GM12878 (cell line): ENCODE results near the gene MYO1D. TPM values are rescaled to one million over a fixed set of nuclear protein-coding genes. Genes with fewer than 3 reads are reported as not detected.

Experiments used
- ATAC-seq: fragments of 200-7000 bp; cut with Tn5 transposase; 3 replicates; pipeline ENCODE4 v1.9.1; 2020; ENCODE audit warnings: mild to moderate bottlenecking, moderate library complexity
- BruUV-seq: library from RNA; stranded (reverse); fragments of 400-500 nt; replicated peaks from 2 replicates; lab custom pipeline; 2021; lab: Mats Ljungman, UMichigan
- CTCF ChIA-PET: fragments of 300-600 bp; sonication (Branson Sonifier 250); formaldehyde crosslinking; extraction: SDS; loops from one replicate; lab custom pipeline; 2021; ENCODE audit warnings: inconsistent platforms; lab: Yijun Ruan, JAX
- POLR2A ChIA-PET: fragments of 350-600 bp; formaldehyde crosslinking; extraction: SDS; loops from one replicate; lab custom pipeline; 2021; ENCODE audit warnings: inconsistent platforms; lab: Charles Lee
- RAD21 ChIA-PET: fragments of 300-600 bp; sonication (Branson Sonifier 250); formaldehyde crosslinking; loops from one replicate; lab custom pipeline; 2023; ENCODE audit warnings: antibody characterized with exemption; ENCODE audit not compliant: unreplicated experiment; lab: Charles Lee
- SMC1A ChIA-PET: fragments of 300-600 bp; sonication (Branson Sonifier 250); formaldehyde crosslinking; loops from one replicate; lab custom pipeline; 2023; ENCODE audit not compliant: unreplicated experiment, uncharacterized antibody; lab: Charles Lee
- DNase-seq: peaks from one replicate; pipeline ENCODE4 v3.0.0-alpha.2; 2011; ENCODE audit warnings: low read depth, low spot score
- FAIRE-seq: peaks from 3 replicates; lab custom pipeline; 2011; peaks lifted over from hg19 to GRCh38; lab: Jason Lieb, UNC
- H2AFZ ChIP-seq: 2 replicates; pipeline ENCODE4 v1.6.0; 2011; ENCODE audit warnings: low read depth, low read length, control low read depth; ENCODE audit not compliant: control insufficient read depth
- H3K27ac ChIP-seq: 2 replicates; pipeline ENCODE4 v1.5.1; 2011; ENCODE audit warnings: control low read depth; ENCODE audit not compliant: control insufficient read depth, insufficient read depth
- H3K27me3 ChIP-seq, 2 experiments: replicated peaks in 1 of 2; 2 replicates each; pipeline versions ENCODE4 v1.6.0 to v1.6.1; 2011; ENCODE audit warnings: low read length in 1 of 2; ENCODE audit not compliant: control insufficient read depth in 2 of 2, insufficient read depth in 2 of 2
- H3K36me3 ChIP-seq, 2 experiments: 2 replicates each; pipeline ENCODE4 v1.5.1; 2011; ENCODE audit warnings: low read length in 1 of 2; ENCODE audit not compliant: control insufficient read depth in 2 of 2, insufficient read depth in 2 of 2
- H3K4me1 ChIP-seq: 2 replicates; pipeline ENCODE4 v1.6.1; 2011; ENCODE audit warnings: mild to moderate bottlenecking, low read length, moderate library complexity, mixed read lengths; ENCODE audit not compliant: control insufficient read depth, insufficient read depth
- H3K4me2 ChIP-seq: 2 replicates; pipeline ENCODE4 v1.6.0; 2011; ENCODE audit warnings: control low read depth; ENCODE audit not compliant: control insufficient read depth, insufficient read depth
- H3K4me3 ChIP-seq: fragments of 200-600 bp; sonication (generic); 2 replicates; pipeline ENCODE4 v1.5.1; 2016
- H3K79me2 ChIP-seq: 2 replicates; pipeline ENCODE4 v1.6.0; 2011; ENCODE audit warnings: low read length; ENCODE audit not compliant: control insufficient read depth, insufficient read depth
- H3K9ac ChIP-seq: 2 replicates; pipeline ENCODE4 v1.8.0; 2011; ENCODE audit warnings: low read length, control low read depth, mixed read lengths; ENCODE audit not compliant: control insufficient read depth, insufficient read depth
- H3K9me3 ChIP-seq: replicated peaks from 3 replicates; pipeline ENCODE4 v1.5.1; 2011; ENCODE audit warnings: mild to moderate bottlenecking, low read length; ENCODE audit not compliant: control insufficient read depth, insufficient read depth
- H4K20me1 ChIP-seq: 2 replicates; pipeline ENCODE4 v1.6.0; 2011; ENCODE audit not compliant: control insufficient read depth, insufficient read depth
- BACH1 ChIP-seq: fragments of 450-650 bp; IDR thresholded peaks from 2 replicates; pipeline ENCODE4 v1.6.1; 2017; ENCODE audit warnings: mild to moderate bottlenecking, borderline replicate concordance
- BHLHE40 ChIP-seq, 2 experiments: fragments of 450-650 bp in 1 of 2; IDR thresholded peaks; 2 replicates each; pipeline ENCODE4 v1.6.1; 2011 to 2017; ENCODE audit warnings: low read depth in 2 of 2, borderline replicate concordance in 1 of 2, improper control_type of control experiment in 1 of 2, low read length in 1 of 2, mild to moderate bottlenecking in 1 of 2
- KAT2A ChIP-seq: conservative IDR thresholded peaks from 2 replicates; pipeline ENCODE4 v1.6.1; 2011; ENCODE audit warnings: low read depth, low read length; ENCODE audit not compliant: control insufficient read depth
- POLR2AphosphoS2 ChIP-seq: IDR thresholded peaks from 2 replicates; pipeline ENCODE4 v1.6.1; 2011; ENCODE audit warnings: low read depth, mild to moderate bottlenecking, low read length, improper control_type of control experiment, moderate library complexity
- SIX5 ChIP-seq: IDR thresholded peaks from 2 replicates; pipeline ENCODE4 v1.6.1; 2011; ENCODE audit warnings: mild to moderate bottlenecking, low read depth, low read length, moderate library complexity; ENCODE audit not compliant: severe bottlenecking
- ZBED1 ChIP-seq: IDR thresholded peaks from 2 replicates; pipeline ENCODE4 v1.6.1; 2016; ENCODE audit warnings: borderline replicate concordance
- WGBS: methylation state at CpG from one replicate; pipeline ENCODE4 v1.1.6; 2016; ENCODE audit warnings: low lambda C conversion rate; ENCODE audit not compliant: insufficient replicate concordance, insufficient coverage; ENCODE audit errors: missing lambda C conversion rate; 5-methylcytosine and 5-hydroxymethylcytosine counted together
- in situ Hi-C: fragments of 300-500 bp; cut with MboI; formaldehyde crosslinking; loops from 9 replicates; pipeline ENCODE4 v1.14.3; 2018; ENCODE audit warnings: mixed read lengths
- intact Hi-C: fragments of 100-400 bp; cut with micrococcal nuclease; formaldehyde crosslinking; loops from one replicate; pipeline ENCODE4 v1.14.2; 2022; ENCODE audit not compliant: unreplicated experiment
- polyA plus RNA-seq, 11 experiments: library from polyadenylated mRNA; depleted of rRNA in 4 of 11; unstranded in 6 of 11; stranded (reverse) in 5 of 11; fragments of >200 nt; fragmentation: Nextera tagmentation in 4 of 11; fragmentation: Illumina TruSeq in 1 of 11; extraction: Ambion mirVana in 4 of 11; extraction: Trizol in 1 of 11; gene quantifications; 1 replicate in 1 of 11; 2 replicates in 10 of 11; pipeline versions ENCODE4 v1.2.1 to v1.2.3, GENCODE V29; 2011 to 2016; ENCODE audit warnings: inconsistent platforms in 2 of 11, missing spikeins in 2 of 11, low read depth in 1 of 11
- total RNA-seq, 4 experiments: library from RNA; depleted of rRNA in 3 of 4; stranded (reverse); fragments of >200 nt in 3 of 4; fragmentation: Illumina TruSeq in 1 of 4; extraction: Trizol in 1 of 4; gene quantifications; 2 replicates each; pipeline versions ENCODE4 v1.2.1 to v1.2.3, GENCODE V29; 2013 to 2021
- TF ChIP-seq, protein P1 (sequence below): fragments of 450-650 bp; IDR thresholded peaks from 2 replicates; pipeline ENCODE4 v1.6.1; 2017; ENCODE audit warnings: mild to moderate bottlenecking, moderate library complexity
- TF ChIP-seq, protein P2 (sequence below): fragments of 450-650 bp; formaldehyde crosslinking; IDR thresholded peaks from 2 replicates; pipeline ENCODE4 v1.4.0; 2022; ENCODE audit warnings: mild to moderate bottlenecking, moderate library complexity
- TF ChIP-seq, protein P3 (sequence below): IDR thresholded peaks from 2 replicates; pipeline ENCODE4 v1.6.1; 2012; ENCODE audit warnings: improper control_type of control experiment, low read depth, low read length; ENCODE audit not compliant: insufficient replicate concordance

The MYO1D gene
- total and polyA plus RNA-seq, 10 of the 15 experiments (the other 5 are each of a cell fraction or from before 2014, with no cell fraction given): 1.8 to 37.7 (median 25.4) TPM

DNA sequence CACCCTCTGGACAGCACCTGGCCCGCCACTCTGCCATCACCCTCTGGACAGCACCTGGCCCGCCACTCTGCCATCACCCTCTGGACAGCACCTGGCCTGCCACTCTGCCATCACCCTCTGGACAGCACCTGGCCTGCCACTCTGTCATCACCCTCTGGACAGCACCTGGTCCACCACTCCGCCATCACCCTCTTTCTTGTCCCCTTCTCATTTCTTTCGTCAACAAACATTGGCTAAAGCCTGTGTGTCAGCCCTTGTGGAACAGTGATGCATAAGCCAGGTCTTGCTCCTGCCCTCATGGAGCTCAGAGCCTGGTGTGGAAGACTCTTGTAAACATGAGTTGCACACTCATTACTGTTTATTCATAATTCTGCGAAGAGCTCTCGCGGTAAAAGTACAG lies 358.9 kb downstream of the MYO1D start:
- CTCF ChIA-PET: interaction anchor here (0.8 to 4.9 kb wide), 7 partner anchors 13 to 84 kb away, joined by 3 to 28 read pairs (median 4); no protein-coding TSS in a partner anchor
- Histone ChIP-seq H3K9me3 (no peaks in the 10 kb centered on the region), H4K20me1 (no peaks in the 10 kb centered on the region), H3K4me3 (no peak overlapping the region), H3K4me2 (peak overlapping the region; percentile 46; the same call in 1 of the 2 replicates), H3K9ac (no peak overlapping the region), H3K79me2 (no peaks in the 10 kb centered on the region; the same call in 1 of the 2 replicates), H3K27me3 (no peaks in the 10 kb centered on the region), H3K27ac (peak overlapping the region; percentile 90; the same call in 1 of the 2 replicates), H3K4me1 (peaks cover 77% of the 10 kb centered on the region), H3K36me3 (no peaks in the 10 kb centered on the region), H2AFZ (no peak overlapping the region)
- WGBS: 95% methylated on average over 6 of the region's 7 CpGs
- no peak for ATAC-seq
- BruUV-seq: no TSS peak
- in situ Hi-C loops (no loop called here), intact Hi-C loops (no loop called here)
- POLR2A ChIA-PET: interaction anchor here (1.3 to 18.8 kb wide), 5 partner anchors 14 to 51 kb away, joined by 4 to 308 read pairs (median 12); partner anchors contain the start of gene CDK5R1
- RAD21 ChIA-PET: interaction anchor here (1.0 to 19.5 kb wide), 8 partner anchors 8 to 317 kb away, joined by 3 to 543 read pairs (median 4); partner anchors contain the start of gene CDK5R1
- no peak for DNase-seq
- FAIRE-seq: no peak
- SMC1A ChIA-PET: interaction anchor here (0.8 to 13.7 kb wide), 11 partner anchors 10 to 90 kb away, joined by 3 to 286 read pairs (median 8); partner anchors contain the start of gene CDK5R1
- TF ChIP-seq SIX5: no peak
- no peak for TF ChIP-seq POLR2AphosphoS2
- TF ChIP-seq, protein P1, sequence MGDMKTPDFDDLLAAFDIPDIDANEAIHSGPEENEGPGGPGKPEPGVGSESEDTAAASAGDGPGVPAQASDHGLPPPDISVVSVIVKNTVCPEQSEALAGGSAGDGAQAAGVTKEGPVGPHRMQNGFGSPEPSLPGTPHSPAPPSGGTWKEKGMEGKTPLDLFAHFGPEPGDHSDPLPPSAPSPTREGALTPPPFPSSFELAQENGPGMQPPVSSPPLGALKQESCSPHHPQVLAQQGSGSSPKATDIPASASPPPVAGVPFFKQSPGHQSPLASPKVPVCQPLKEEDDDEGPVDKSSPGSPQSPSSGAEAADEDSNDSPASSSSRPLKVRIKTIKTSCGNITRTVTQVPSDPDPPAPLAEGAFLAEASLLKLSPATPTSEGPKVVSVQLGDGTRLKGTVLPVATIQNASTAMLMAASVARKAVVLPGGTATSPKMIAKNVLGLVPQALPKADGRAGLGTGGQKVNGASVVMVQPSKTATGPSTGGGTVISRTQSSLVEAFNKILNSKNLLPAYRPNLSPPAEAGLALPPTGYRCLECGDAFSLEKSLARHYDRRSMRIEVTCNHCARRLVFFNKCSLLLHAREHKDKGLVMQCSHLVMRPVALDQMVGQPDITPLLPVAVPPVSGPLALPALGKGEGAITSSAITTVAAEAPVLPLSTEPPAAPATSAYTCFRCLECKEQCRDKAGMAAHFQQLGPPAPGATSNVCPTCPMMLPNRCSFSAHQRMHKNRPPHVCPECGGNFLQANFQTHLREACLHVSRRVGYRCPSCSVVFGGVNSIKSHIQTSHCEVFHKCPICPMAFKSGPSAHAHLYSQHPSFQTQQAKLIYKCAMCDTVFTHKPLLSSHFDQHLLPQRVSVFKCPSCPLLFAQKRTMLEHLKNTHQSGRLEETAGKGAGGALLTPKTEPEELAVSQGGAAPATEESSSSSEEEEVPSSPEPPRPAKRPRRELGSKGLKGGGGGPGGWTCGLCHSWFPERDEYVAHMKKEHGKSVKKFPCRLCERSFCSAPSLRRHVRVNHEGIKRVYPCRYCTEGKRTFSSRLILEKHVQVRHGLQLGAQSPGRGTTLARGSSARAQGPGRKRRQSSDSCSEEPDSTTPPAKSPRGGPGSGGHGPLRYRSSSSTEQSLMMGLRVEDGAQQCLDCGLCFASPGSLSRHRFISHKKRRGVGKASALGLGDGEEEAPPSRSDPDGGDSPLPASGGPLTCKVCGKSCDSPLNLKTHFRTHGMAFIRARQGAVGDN: no peak
- no peak for TF ChIP-seq BACH1
- TF ChIP-seq BHLHE40 (IDR thresholded peaks at IDR 0.05; ENCODE audit: borderline replicate concordance in 1 of 2, low read depth in 2 of 2, low read length in 1 of 2): no peak
- TF ChIP-seq, protein P2, sequence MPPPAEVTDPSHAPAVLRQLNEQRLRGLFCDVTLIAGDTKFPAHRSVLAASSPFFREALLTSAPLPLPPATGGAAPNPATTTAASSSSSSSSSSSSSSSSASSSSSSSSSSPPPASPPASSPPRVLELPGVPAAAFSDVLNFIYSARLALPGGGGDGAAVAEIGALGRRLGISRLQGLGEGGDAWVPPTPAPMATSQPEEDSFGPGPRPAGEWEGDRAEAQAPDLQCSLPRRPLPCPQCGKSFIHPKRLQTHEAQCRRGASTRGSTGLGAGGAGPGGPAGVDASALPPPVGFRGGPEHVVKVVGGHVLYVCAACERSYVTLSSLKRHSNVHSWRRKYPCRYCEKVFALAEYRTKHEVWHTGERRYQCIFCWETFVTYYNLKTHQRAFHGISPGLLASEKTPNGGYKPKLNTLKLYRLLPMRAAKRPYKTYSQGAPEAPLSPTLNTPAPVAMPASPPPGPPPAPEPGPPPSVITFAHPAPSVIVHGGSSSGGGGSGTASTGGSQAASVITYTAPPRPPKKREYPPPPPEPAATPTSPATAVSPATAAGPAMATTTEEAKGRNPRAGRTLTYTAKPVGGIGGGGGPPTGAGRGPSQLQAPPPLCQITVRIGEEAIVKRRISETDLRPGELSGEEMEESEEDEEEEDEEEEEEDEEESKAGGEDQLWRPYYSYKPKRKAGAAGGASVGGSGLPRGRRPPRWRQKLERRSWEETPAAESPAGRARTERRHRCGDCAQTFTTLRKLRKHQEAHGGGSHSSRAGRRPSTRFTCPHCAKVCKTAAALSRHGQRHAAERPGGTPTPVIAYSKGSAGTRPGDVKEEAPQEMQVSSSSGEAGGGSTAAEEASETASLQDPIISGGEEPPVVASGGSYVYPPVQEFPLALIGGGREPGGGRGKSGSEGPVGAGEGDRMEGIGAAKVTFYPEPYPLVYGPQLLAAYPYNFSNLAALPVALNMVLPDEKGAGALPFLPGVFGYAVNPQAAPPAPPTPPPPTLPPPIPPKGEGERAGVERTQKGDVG: no peak
- TF ChIP-seq, protein P3, sequence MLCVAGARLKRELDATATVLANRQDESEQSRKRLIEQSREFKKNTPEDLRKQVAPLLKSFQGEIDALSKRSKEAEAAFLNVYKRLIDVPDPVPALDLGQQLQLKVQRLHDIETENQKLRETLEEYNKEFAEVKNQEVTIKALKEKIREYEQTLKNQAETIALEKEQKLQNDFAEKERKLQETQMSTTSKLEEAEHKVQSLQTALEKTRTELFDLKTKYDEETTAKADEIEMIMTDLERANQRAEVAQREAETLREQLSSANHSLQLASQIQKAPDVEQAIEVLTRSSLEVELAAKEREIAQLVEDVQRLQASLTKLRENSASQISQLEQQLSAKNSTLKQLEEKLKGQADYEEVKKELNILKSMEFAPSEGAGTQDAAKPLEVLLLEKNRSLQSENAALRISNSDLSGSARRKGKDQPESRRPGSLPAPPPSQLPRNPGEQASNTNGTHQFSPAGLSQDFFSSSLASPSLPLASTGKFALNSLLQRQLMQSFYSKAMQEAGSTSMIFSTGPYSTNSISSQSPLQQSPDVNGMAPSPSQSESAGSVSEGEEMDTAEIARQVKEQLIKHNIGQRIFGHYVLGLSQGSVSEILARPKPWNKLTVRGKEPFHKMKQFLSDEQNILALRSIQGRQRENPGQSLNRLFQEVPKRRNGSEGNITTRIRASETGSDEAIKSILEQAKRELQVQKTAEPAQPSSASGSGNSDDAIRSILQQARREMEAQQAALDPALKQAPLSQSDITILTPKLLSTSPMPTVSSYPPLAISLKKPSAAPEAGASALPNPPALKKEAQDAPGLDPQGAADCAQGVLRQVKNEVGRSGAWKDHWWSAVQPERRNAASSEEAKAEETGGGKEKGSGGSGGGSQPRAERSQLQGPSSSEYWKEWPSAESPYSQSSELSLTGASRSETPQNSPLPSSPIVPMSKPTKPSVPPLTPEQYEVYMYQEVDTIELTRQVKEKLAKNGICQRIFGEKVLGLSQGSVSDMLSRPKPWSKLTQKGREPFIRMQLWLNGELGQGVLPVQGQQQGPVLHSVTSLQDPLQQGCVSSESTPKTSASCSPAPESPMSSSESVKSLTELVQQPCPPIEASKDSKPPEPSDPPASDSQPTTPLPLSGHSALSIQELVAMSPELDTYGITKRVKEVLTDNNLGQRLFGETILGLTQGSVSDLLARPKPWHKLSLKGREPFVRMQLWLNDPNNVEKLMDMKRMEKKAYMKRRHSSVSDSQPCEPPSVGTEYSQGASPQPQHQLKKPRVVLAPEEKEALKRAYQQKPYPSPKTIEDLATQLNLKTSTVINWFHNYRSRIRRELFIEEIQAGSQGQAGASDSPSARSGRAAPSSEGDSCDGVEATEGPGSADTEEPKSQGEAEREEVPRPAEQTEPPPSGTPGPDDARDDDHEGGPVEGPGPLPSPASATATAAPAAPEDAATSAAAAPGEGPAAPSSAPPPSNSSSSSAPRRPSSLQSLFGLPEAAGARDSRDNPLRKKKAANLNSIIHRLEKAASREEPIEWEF: no peak
- TF ChIP-seq ZBED1: no peak
- TF ChIP-seq KAT2A: no peak
